DND-41 (cell line): Measurements from ENCODE around the gene MUC2.

Source experiments
- ATAC-seq: fragments of 200-7000 bp; cut with Tn5 transposase; 3 replicates; pipeline ENCODE4 v1.9.1; 2021; ENCODE audit warnings: low read depth; ENCODE audit not compliant: insufficient read depth
- DNase-seq: peaks from one replicate; pipeline ENCODE4 v3.0.0-alpha.2; 2020
- H2AFZ ChIP-seq: 2 replicates; pipeline ENCODE4 v1.6.0; 2012; ENCODE audit warnings: low read depth, low read length
- H3K27ac ChIP-seq: 2 replicates; pipeline ENCODE4 v1.5.1; 2012; ENCODE audit warnings: low read length, inconsistent platforms
- H3K27me3 ChIP-seq: fragments of 200-600 bp; sonication (generic); 2 replicates; pipeline ENCODE4 v1.6.0; 2012; ENCODE audit warnings: low read length, mild to moderate bottlenecking, inconsistent platforms; ENCODE audit not compliant: insufficient read depth, poor library complexity
- H3K36me3 ChIP-seq: 2 replicates; pipeline ENCODE4 v1.5.1; 2012; ENCODE audit warnings: low read length, inconsistent platforms; ENCODE audit not compliant: insufficient read depth
- H3K4me1 ChIP-seq: 2 replicates; pipeline ENCODE4 v1.5.1; 2012; ENCODE audit warnings: mild to moderate bottlenecking, low read length; ENCODE audit not compliant: insufficient read depth
- H3K4me2 ChIP-seq: 2 replicates; pipeline ENCODE4 v1.6.0; 2012; ENCODE audit warnings: mild to moderate bottlenecking, moderate library complexity, low read length, inconsistent platforms; ENCODE audit not compliant: insufficient read depth
- H3K4me3 ChIP-seq, 2 experiments: fragments of 200-600 bp in 1 of 2; shearing (Covaris generic) in 1 of 2; 2 replicates each; pipeline ENCODE4 v1.5.1; 2012 to 2016; ENCODE audit warnings: inconsistent platforms in 2 of 2, low read length in 2 of 2, mild to moderate bottlenecking in 2 of 2, low read depth in 1 of 2, moderate library complexity in 1 of 2
- H3K79me2 ChIP-seq: 2 replicates; pipeline ENCODE4 v1.6.0; 2012; ENCODE audit warnings: low read length, inconsistent platforms; ENCODE audit not compliant: insufficient read depth
- H3K9ac ChIP-seq: 2 replicates; pipeline ENCODE4 v1.6.0; 2012; ENCODE audit warnings: low read depth, mild to moderate bottlenecking, inconsistent platforms, low read length, moderate library complexity
- H3K9me3 ChIP-seq: 2 replicates; pipeline ENCODE4 v1.5.1; 2012; ENCODE audit warnings: low read length, moderate library complexity, mild to moderate bottlenecking, inconsistent platforms; ENCODE audit not compliant: insufficient read depth, severe bottlenecking
- H4K20me1 ChIP-seq: 2 replicates; pipeline ENCODE4 v1.6.0; 2012; ENCODE audit warnings: low read length; ENCODE audit not compliant: insufficient read depth
- EZH2 ChIP-seq: IDR thresholded peaks from 3 replicates; pipeline ENCODE4 v1.6.1; 2012; ENCODE audit warnings: borderline replicate concordance, low read depth, mild to moderate bottlenecking, moderate library complexity, low read length, inconsistent platforms; ENCODE audit not compliant: severe bottlenecking
- TF ChIP-seq, protein P1 (sequence below): IDR thresholded peaks from 2 replicates; pipeline ENCODE4 v1.5.1; 2012; ENCODE audit warnings: borderline replicate concordance, low read length, moderate library complexity, mild to moderate bottlenecking; ENCODE audit not compliant: poor library complexity, severe bottlenecking; ENCODE audit errors: extremely low read depth

MUC2 gene

DNA sequence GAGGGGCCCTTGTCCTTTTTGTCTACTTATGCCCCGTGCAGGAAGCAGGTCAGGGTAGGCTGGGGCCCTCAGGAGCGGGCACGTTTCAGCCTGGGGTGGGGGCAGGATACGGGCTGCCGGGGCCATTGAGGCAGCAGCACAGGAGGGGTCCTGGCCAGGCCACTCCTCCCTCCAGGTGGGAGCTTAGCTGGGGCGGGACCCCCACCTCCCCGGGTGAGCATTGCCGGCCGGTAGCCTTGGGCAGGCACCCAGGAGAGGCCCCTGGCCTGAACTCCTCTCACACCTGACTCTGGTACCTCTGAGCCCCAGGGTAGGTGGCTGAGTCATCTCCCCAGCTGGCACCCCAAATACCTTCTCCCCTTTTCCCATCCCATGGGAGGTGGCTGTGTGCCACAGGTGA is 33.2 kb upstream of the MUC2 start:
- no peak for ATAC-seq
- H3K79me2 ChIP-seq = no peaks in the 10 kb centered on the region
- DNase-seq = no peak
- H3K27ac ChIP-seq = no peak overlapping the region
- no peaks in the 10 kb centered on the region for H3K36me3 ChIP-seq
- TF ChIP-seq, protein P1, sequence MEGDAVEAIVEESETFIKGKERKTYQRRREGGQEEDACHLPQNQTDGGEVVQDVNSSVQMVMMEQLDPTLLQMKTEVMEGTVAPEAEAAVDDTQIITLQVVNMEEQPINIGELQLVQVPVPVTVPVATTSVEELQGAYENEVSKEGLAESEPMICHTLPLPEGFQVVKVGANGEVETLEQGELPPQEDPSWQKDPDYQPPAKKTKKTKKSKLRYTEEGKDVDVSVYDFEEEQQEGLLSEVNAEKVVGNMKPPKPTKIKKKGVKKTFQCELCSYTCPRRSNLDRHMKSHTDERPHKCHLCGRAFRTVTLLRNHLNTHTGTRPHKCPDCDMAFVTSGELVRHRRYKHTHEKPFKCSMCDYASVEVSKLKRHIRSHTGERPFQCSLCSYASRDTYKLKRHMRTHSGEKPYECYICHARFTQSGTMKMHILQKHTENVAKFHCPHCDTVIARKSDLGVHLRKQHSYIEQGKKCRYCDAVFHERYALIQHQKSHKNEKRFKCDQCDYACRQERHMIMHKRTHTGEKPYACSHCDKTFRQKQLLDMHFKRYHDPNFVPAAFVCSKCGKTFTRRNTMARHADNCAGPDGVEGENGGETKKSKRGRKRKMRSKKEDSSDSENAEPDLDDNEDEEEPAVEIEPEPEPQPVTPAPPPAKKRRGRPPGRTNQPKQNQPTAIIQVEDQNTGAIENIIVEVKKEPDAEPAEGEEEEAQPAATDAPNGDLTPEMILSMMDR = no peak
- no peaks in the 10 kb centered on the region for H3K9me3 ChIP-seq
- no peaks in the 10 kb centered on the region for H4K20me1 ChIP-seq
- no peak overlapping the region for H3K9ac ChIP-seq
- no peaks in the 10 kb centered on the region for H3K4me1 ChIP-seq
- no peak overlapping the region for H3K4me3 ChIP-seq
- no peaks in the 10 kb centered on the region for H3K27me3 ChIP-seq
- no peak overlapping the region for H2AFZ ChIP-seq
- H3K4me2 ChIP-seq = no peak overlapping the region

DNA sequence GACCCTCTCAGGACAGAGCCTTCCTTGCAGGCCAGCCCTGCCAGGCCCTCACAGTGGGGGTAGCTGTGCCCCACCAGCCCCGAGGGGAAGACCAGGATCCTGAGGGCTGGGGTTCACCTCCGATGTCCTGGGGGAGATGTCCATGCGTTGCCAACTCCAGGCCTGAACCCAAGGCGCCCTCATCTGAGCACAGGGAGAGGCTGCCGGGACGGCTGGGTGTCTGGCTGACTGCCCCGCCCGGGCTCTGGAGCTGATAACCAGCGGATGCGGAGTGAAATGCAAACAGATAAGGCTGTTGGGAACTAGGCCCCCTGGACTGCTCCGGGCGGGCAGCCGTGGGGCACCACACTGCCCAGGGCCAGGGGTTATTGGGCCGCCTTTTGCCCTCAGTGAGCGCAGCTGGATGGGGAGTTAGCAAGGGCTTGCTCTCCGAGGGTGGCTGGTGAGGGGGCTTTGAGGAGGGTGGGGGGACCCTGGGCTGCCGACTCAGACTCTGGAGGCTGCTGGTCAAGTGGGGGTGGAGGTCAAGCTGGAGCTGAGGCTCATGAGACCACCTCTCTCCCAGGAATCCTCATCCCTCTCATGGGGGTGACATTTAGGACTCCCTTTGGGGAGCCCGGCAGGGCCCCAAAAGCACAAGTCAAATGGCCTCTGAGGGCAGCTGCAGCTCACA is 32.6 kb upstream of the MUC2 start:
- no peak overlapping the region for H2AFZ ChIP-seq
- H3K4me1 ChIP-seq = no peaks in the 10 kb centered on the region
- H3K27me3 ChIP-seq = no peaks in the 10 kb centered on the region
- H3K27ac ChIP-seq = no peak overlapping the region
- no peak for TF ChIP-seq EZH2
- TF ChIP-seq, protein P1 = no peak
- no peaks in the 10 kb centered on the region for H3K79me2 ChIP-seq
- H3K4me2 ChIP-seq = no peak overlapping the region
- H3K4me3 ChIP-seq = no peak overlapping the region
- ATAC-seq (no peak), DNase-seq (no peak)
- no peaks in the 10 kb centered on the region for H3K9me3 ChIP-seq
- no peak overlapping the region for H3K9ac ChIP-seq
- H4K20me1 ChIP-seq = no peaks in the 10 kb centered on the region
- H3K36me3 ChIP-seq = no peaks in the 10 kb centered on the region

- ATAC-seq = no peak
- Histone ChIP-seq H3K27me3 (no peaks in the 10 kb centered on the region), H3K4me2 (no peak overlapping the region), H2AFZ (no peak overlapping the region), H3K4me3 (no peak overlapping the region), H3K9me3 (no peaks in the 10 kb centered on the region), H3K36me3 (no peaks in the 10 kb centered on the region), H3K4me1 (no peaks in the 10 kb centered on the region), H3K79me2 (no peaks in the 10 kb centered on the region), H3K27ac (no peak overlapping the region), H4K20me1 (no peaks in the 10 kb centered on the region), H3K9ac (no peak overlapping the region)
- TF ChIP-seq, protein P1 = no peak
- TF ChIP-seq EZH2 = no peak
- no peak for DNase-seq
Measured at GRCh38 chr11:1042626-1043562, 31.8 kb upstream of the MUC2 start.
